Measurements from ENCODE around the gene DLG3. TPM values are rescaled to one million over a fixed set of nuclear protein-coding genes. Genes with fewer than 3 reads are reported as not detected.

DLG3 gene
- total RNA-seq, 1 experiment from 2014 or later, result 26.4 TPM

DNA sequence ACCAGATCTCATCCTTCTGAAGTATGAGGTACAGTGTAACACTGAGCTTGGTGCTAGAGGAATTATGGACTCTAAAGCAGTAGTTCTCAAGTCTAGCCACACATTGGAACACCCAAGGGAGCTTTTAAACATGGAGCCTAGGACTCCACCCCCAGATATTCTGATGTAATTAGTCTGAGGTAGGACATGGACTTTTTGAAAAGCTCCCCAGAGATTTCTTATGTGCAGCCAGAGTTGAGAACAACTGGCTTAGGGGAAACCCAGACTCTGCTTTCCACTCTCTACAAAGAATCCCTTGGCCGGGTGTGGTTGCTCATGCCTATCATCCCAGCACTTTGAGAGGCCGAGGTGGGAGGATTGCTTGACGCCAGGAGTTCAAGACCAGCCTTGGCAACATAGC, 33.2 kb upstream of the DLG3 start:
- Histone ChIP-seq H4K20me1 (ENCODE audit: low read length) (no peaks in the 10 kb centered on the region), H3K27ac (ENCODE audit: low read length) (no peak overlapping the region), H3K9me2 (replicated peaks; ENCODE audit: low read length) (no peaks in the 10 kb centered on the region), H3K4me3 (ENCODE audit: low read length) (no peak overlapping the region), H3K27me3 (ENCODE audit: low read length) (no peaks in the 10 kb centered on the region), H3K4me2 (ENCODE audit: low read length) (no peak overlapping the region), H3K79me2 (ENCODE audit: low read length) (no peaks in the 10 kb centered on the region), H3K9ac (ENCODE audit: low read length) (no peak overlapping the region), H3K36me3 (ENCODE audit: low read depth, low read length) (peaks cover 13% of the 10 kb centered on the region; the same call in 1 of the 2 replicates), H2AFZ (ENCODE audit: low read length) (no peak overlapping the region), H3K4me1 (ENCODE audit: insufficient read depth, low read length) (no peaks in the 10 kb centered on the region), H3K9me3 (ENCODE audit: low read length) (no peaks in the 10 kb centered on the region), H3F3A (ENCODE audit: low read length, unreplicated experiment) (no peaks in the 10 kb centered on the region)
- DNase-seq (no peak), ATAC-seq (no peak)
- TF ChIP-seq CTCF (conservative IDR thresholded peaks at IDR 0.05; ENCODE audit: low read depth, low read length) (no peak), EZH2 (IDR thresholded peaks at IDR 0.05; ENCODE audit: low read length, unreplicated experiment) (no peak), EZH2phosphoT487 (IDR thresholded peaks at IDR 0.05; ENCODE audit: borderline replicate concordance, low read length) (no peak)
- intact Hi-C loops (cut with micrococcal nuclease), result no loop called here
- no TSS peak for BruUV-seq (replicated peaks)
- ChIA-PET CTCF (no interaction called here), POLR2A (ENCODE audit: unreplicated experiment) (no interaction called here)

DNA sequence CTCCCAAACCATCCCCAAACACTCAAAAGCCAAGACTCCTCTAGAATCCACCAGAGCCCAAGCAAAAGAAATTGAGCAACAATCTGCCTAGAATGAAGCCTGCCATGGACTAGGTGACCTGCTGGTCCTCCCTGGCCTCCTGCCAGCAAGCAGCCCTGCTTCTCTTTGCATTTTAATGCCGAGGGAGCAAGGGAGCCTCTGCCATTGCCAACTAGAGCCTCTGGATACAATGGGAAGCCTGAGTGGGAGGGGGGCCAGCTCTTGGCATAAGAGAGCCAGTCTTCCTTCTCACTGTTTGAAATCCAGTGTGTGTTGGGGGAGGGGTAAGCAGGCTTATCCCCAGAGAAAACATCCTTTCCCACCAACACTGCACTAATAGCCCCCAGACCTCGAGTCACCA, 23.0 kb upstream of the DLG3 start:
- Histone ChIP-seq H3K36me3 (ENCODE audit: low read depth, low read length) (peaks cover 9% of the 10 kb centered on the region; the same call in 1 of the 2 replicates), H4K20me1 (ENCODE audit: low read length) (no peaks in the 10 kb centered on the region), H3F3A (ENCODE audit: low read length, unreplicated experiment) (no peaks in the 10 kb centered on the region), H3K27me3 (ENCODE audit: low read length) (no peaks in the 10 kb centered on the region), H3K27ac (ENCODE audit: low read length) (no peak overlapping the region), H3K4me2 (ENCODE audit: low read length) (no peak overlapping the region), H3K79me2 (ENCODE audit: low read length) (no peaks in the 10 kb centered on the region), H2AFZ (ENCODE audit: low read length) (no peak overlapping the region), H3K9ac (ENCODE audit: low read length) (no peak overlapping the region), H3K4me3 (ENCODE audit: low read length) (no peak overlapping the region), H3K9me2 (replicated peaks; ENCODE audit: low read length) (no peaks in the 10 kb centered on the region), H3K4me1 (ENCODE audit: insufficient read depth, low read length) (no peaks in the 10 kb centered on the region), H3K9me3 (ENCODE audit: low read length) (no peaks in the 10 kb centered on the region)
- TF ChIP-seq EZH2phosphoT487 (IDR thresholded peaks at IDR 0.05; ENCODE audit: borderline replicate concordance, low read length), result no peak
- TF ChIP-seq CTCF (conservative IDR thresholded peaks at IDR 0.05; ENCODE audit: low read depth, low read length), result no peak
- no peak for TF ChIP-seq EZH2 (IDR thresholded peaks at IDR 0.05; ENCODE audit: low read length, unreplicated experiment)
- ChIA-PET CTCF (no interaction called here), POLR2A (ENCODE audit: unreplicated experiment) (no interaction called here)
- ATAC-seq, result no peak
- no TSS peak for BruUV-seq (replicated peaks)
- intact Hi-C loops (cut with micrococcal nuclease), result no loop called here
- no peak for DNase-seq

- 0 out of 2 replicates have a peak, but pooled peaks cover 9% of the 10 kb centered on the region for H3K36me3 ChIP-seq (ENCODE audit: low read depth, low read length)
- no peaks in the 10 kb centered on the region for H3F3A ChIP-seq (ENCODE audit: low read length, unreplicated experiment)
- TF ChIP-seq EZH2 (IDR thresholded peaks at IDR 0.05; ENCODE audit: low read length, unreplicated experiment), result no peak
- TF ChIP-seq CTCF (conservative IDR thresholded peaks at IDR 0.05; ENCODE audit: low read depth, low read length), result peak; percentile 63
- no peak for TF ChIP-seq EZH2phosphoT487 (IDR thresholded peaks at IDR 0.05; ENCODE audit: borderline replicate concordance, low read length)
- no TSS peak for BruUV-seq (replicated peaks)
- H3K4me1 ChIP-seq (ENCODE audit: insufficient read depth, low read length), result no peaks in the 10 kb centered on the region
- peak; percentile 94 for ATAC-seq
- POLR2A ChIA-PET (ENCODE audit: unreplicated experiment), result interaction anchor here (0.5 kb wide), 1 partner anchor 403 kb away, joined by 5 read pairs; no protein-coding TSS in a partner anchor
- CTCF ChIA-PET, result interaction anchor here (0.6 to 1.2 kb wide), 6 partner anchors 11 to 242 kb away, joined by 3 to 8 read pairs (median 4); no protein-coding TSS in a partner anchor
- no peaks in the 10 kb centered on the region for H4K20me1 ChIP-seq (ENCODE audit: low read length)
- DNase-seq, result peak; percentile 54
- no peaks in the 10 kb centered on the region for H3K79me2 ChIP-seq (ENCODE audit: low read length)
- no peak within 1 kb of the TSS for H3K9ac ChIP-seq (ENCODE audit: low read length)
- no peak within 1 kb of the TSS for H2AFZ ChIP-seq (ENCODE audit: low read length)
- no peak within 1 kb of the TSS for H3K27ac ChIP-seq (ENCODE audit: low read length)
- H3K4me3 ChIP-seq (ENCODE audit: low read length), result no peak within 1 kb of the TSS
- no peaks in the 10 kb centered on the region for H3K9me2 ChIP-seq (replicated peaks; ENCODE audit: low read length)
- H3K27me3 ChIP-seq (ENCODE audit: low read length), result no peaks in the 10 kb centered on the region
- H3K9me3 ChIP-seq (ENCODE audit: low read length), result no peaks in the 10 kb centered on the region
- intact Hi-C loops (cut with micrococcal nuclease), result loop anchor here (1.0 kb wide), 1 partner anchor 131 kb away; no protein-coding TSS in a partner anchor
- no peak within 1 kb of the TSS for H3K4me2 ChIP-seq (ENCODE audit: low read length)
These were observed 21.7 kb upstream of the DLG3 start, which contains the start of gene GDPD2 for GRCh38 chrX:70422851-70423341. Gene GDPD2, plus strand, starts transcription at chrX:70423314. Its CDS starts 1,671 bp downstream, at chrX:70424985.

All from PC-3 (cell line).